Naive thymus-derived CD4-positive, alpha-beta T cell (primary cell): ENCODE results near the gene NPAS3. TPM values are rescaled to one million over a fixed set of nuclear protein-coding genes. Genes with fewer than 3 reads are reported as not detected.

Source experiments
- ATAC-seq: fragments of 150-1000 bp; cut with Tn5 transposase; 2 replicates; pipeline ENCODE4 v1.10.0; 2021; ENCODE audit warnings: mild to moderate bottlenecking, moderate library complexity
- CTCF ChIA-PET: fragments of 350-600 bp; sonication (Branson Sonifier 250); formaldehyde crosslinking; loops from one replicate; lab custom pipeline; 2021; ENCODE audit warnings: antibody characterized with exemption; lab: Charles Lee
- POLR2A ChIA-PET: fragments of 350-600 bp; sonication (Branson Sonifier 250); formaldehyde crosslinking; loops from one replicate; lab custom pipeline; 2021; ENCODE audit warnings: antibody characterized with exemption, inconsistent platforms; lab: Charles Lee
- DNase-seq, 9 donors: peaks; one replicate each; pipeline versions ENCODE4 v3.0.0 to v3.0.0-alpha.2; 2020 to 2022; ENCODE audit warnings: mixed read lengths in 1 of 9
- H3K27ac ChIP-seq: one replicate; pipeline ENCODE4 v1.7.0; 2013; ENCODE audit warnings: mild to moderate bottlenecking, low read depth, low read length, moderate library complexity
- H3K27me3 ChIP-seq, 2 donors: one replicate each; pipeline ENCODE4 v1.7.0; 2013; ENCODE audit warnings: low read length in 2 of 2, mild to moderate bottlenecking in 2 of 2, moderate library complexity in 2 of 2; ENCODE audit not compliant: control insufficient read depth in 2 of 2, insufficient read depth in 2 of 2
- H3K36me3 ChIP-seq, 3 experiments: 1 replicate in 2 of 3; 2 replicates in 1 of 3; pipeline ENCODE4 v1.7.0; 2013; ENCODE audit warnings: low read length in 3 of 3, mild to moderate bottlenecking in 3 of 3, moderate library complexity in 1 of 3; ENCODE audit not compliant: insufficient read depth in 3 of 3, control insufficient read depth in 2 of 3
- H3K4me1 ChIP-seq, 2 donors: one replicate each; pipeline ENCODE4 v1.7.0; 2013; ENCODE audit warnings: low read length in 2 of 2, mild to moderate bottlenecking in 2 of 2, moderate library complexity in 1 of 2; ENCODE audit not compliant: control insufficient read depth in 2 of 2, insufficient read depth in 2 of 2
- H3K4me3 ChIP-seq: 2 replicates; pipeline ENCODE4 v1.7.0; 2013; ENCODE audit warnings: mild to moderate bottlenecking, low read length
- H3K9me3 ChIP-seq, 3 experiments: 1 replicate in 2 of 3; 2 replicates in 1 of 3; pipeline ENCODE4 v1.7.0; 2013; ENCODE audit warnings: low read length in 3 of 3; ENCODE audit not compliant: control insufficient read depth in 2 of 3
- H3K27ac Mint-ChIP-seq, 9 donors: one replicate each; pipeline ENCODE4 v1.8.0; 2020 to 2022; ENCODE audit warnings: mixed read lengths in 9 of 9, mild to moderate bottlenecking in 8 of 9, moderate library complexity in 5 of 9, inconsistent platforms in 2 of 9
- H3K27me3 Mint-ChIP-seq, 5 donors: one replicate each; pipeline ENCODE4 v1.8.0; 2021 to 2022; ENCODE audit warnings: mixed read lengths in 5 of 5, mild to moderate bottlenecking in 1 of 5
- H3K36me3 Mint-ChIP-seq, 5 donors: one replicate each; pipeline ENCODE4 v1.8.0; 2020 to 2022; ENCODE audit warnings: mixed read lengths in 5 of 5, mild to moderate bottlenecking in 3 of 5, inconsistent platforms in 1 of 5
- H3K4me1 Mint-ChIP-seq, 7 donors: one replicate each; pipeline ENCODE4 v1.8.0; 2020 to 2022; ENCODE audit warnings: mixed read lengths in 7 of 7, mild to moderate bottlenecking in 3 of 7, inconsistent platforms in 1 of 7
- H3K4me3 Mint-ChIP-seq, 10 donors: one replicate each; pipeline ENCODE4 v1.8.0; 2020 to 2022; ENCODE audit warnings: mild to moderate bottlenecking in 10 of 10, mixed read lengths in 10 of 10, moderate library complexity in 6 of 10, inconsistent platforms in 2 of 10
- H3K9me3 Mint-ChIP-seq, 11 donors: one replicate each; pipeline ENCODE4 v1.8.0; 2020 to 2022; ENCODE audit warnings: mixed read lengths in 11 of 11, mild to moderate bottlenecking in 4 of 11, inconsistent platforms in 1 of 11, moderate library complexity in 1 of 11
- intact Hi-C, 2 donors: fragments of 100-400 bp; cut with micrococcal nuclease; formaldehyde crosslinking; loops; one replicate each; pipeline ENCODE4 v1.15.1; 2023
- polyA plus RNA-seq, 2 donors: library from polyadenylated mRNA; unstranded; fragments of 300-500 nt; fragmentation: Illumina TruSeq; gene quantifications; one replicate each; pipeline ENCODE4 v1.2.3, GENCODE V29; 2021
- total RNA-seq, 6 experiments: library from RNA in 5 of 6; stranded (reverse) in 5 of 6; gene quantifications; 1 replicate in 5 of 6; 2 replicates in 1 of 6; pipeline ENCODE4 v1.2.3 and lab custom pipeline; 2021 to 2026

NPAS3 gene
- total and polyA plus RNA-seq, 7 experiments from 2014 or later = not detected

DNA sequence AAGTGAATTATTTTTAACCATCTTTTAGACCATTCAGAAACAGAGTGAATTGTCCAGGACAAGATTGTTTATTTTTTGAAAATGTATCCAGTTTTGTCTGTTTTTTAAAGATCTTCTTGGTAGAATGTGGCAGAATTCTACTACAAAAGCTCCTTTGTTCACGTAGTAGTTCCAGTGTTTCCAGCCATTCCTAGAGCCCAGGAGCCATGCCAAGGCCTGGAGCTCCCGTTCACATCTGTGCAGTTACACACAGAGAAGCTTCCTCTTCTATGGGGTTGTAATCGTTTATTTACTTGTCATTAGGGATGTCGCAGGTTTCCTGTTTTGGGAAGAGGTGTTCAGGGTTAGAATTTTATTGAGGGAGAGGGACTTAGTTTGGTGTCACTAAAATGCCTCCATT is 409.8 kb downstream of the NPAS3 start:
- ATAC-seq (no peak), DNase-seq (no peak)
- POLR2A ChIA-PET = no interaction called here
- Mint-ChIP-seq H3K9me3 (peaks cover 0 to 7% (median 3%) of the 10 kb centered on the region in 11 donors), H3K4me1 (no peaks in the 10 kb centered on the region), H3K27me3 (peaks cover 0 to 4% (median 0%) of the 10 kb centered on the region in 5 donors), H3K4me3 (no peak overlapping the region), H3K27ac (no peak overlapping the region), H3K36me3 (no peaks in the 10 kb centered on the region)
- Histone ChIP-seq H3K9me3 (no peaks in the 10 kb centered on the region), H3K36me3 (no peaks in the 10 kb centered on the region), H3K4me1 (no peaks in the 10 kb centered on the region), H3K4me3 (no peak overlapping the region), H3K27ac (no peak overlapping the region), H3K27me3 (no peaks in the 10 kb centered on the region)
- CTCF ChIA-PET = no interaction called here
- intact Hi-C loops = no loop called here

DNA sequence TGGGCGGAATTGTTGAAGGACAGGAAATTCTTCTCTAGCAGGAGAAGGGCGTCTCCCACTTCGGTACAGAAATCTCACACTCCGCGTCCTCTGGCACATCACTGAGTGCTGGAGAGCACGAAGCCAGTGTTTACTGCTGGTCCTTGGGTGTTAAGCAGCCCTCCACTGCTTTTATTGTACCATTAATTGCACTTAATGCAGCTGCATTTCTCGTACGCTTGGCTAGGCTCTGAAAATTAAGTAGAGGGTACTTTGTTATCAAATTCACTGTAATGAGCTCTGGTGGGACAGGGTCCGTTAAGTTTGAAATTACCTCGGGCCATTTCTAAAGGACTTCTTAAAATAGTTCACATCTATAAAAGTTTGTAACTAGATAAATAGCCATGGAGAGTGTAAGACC is 411.2 kb downstream of the NPAS3 start:
- CTCF ChIA-PET = no interaction called here
- POLR2A ChIA-PET = no interaction called here
- DNase-seq (no peak), ATAC-seq (no peak)
- no peaks in the 10 kb centered on the region for H3K9me3 ChIP-seq
- H3K36me3 ChIP-seq = no peaks in the 10 kb centered on the region
- Mint-ChIP-seq H3K27ac (no peak overlapping the region), H3K4me3 (no peak overlapping the region), H3K36me3 (no peaks in the 10 kb centered on the region), H3K9me3 (peaks cover 0 to 8% (median 5%) of the 10 kb centered on the region in 11 donors), H3K27me3 (peaks cover 0 to 4% (median 0%) of the 10 kb centered on the region in 5 donors), H3K4me1 (no peaks in the 10 kb centered on the region)
- no peak overlapping the region for H3K27ac ChIP-seq
- intact Hi-C loops = no loop called here
- H3K27me3 ChIP-seq = no peaks in the 10 kb centered on the region
- no peak overlapping the region for H3K4me3 ChIP-seq
- H3K4me1 ChIP-seq = no peaks in the 10 kb centered on the region

DNA sequence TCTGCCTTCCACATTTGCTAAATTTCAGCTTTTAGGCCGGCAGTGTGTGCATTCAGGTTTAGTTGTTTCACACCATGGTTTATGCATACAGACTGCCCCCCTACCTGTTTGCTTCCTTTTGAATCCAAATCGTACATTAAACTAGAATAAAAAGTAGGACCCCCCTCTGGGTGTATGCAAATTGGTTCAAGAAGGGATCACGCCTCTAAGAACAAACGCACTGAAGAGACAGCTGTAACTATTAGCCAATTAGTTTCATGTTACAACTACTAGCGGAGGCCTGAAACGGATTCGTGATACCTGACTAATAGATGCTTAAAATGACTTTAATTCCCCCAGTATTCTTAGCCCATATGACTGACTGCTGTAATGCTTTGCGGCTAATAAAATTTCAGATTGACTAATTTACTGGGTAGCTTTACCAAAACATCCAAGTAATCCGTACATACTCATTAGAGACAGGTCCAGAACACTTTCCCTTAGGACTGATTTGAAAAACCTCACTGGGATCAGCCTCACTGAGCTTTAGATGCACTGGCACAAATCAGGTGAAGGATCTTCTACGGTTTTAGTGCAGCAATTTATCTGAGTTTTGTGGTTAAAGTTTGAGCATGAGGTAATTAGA is 411.8 kb downstream of the NPAS3 start:
- ChIA-PET POLR2A (no interaction called here), CTCF (no interaction called here)
- Histone ChIP-seq H3K4me3 (no peak overlapping the region), H3K36me3 (no peaks in the 10 kb centered on the region), H3K9me3 (no peaks in the 10 kb centered on the region), H3K27ac (no peak overlapping the region), H3K4me1 (no peaks in the 10 kb centered on the region), H3K27me3 (no peaks in the 10 kb centered on the region)
- no peaks in the 10 kb centered on the region for H3K4me1 Mint-ChIP-seq
- no peak overlapping the region for H3K27ac Mint-ChIP-seq
- no peaks in the 10 kb centered on the region for H3K36me3 Mint-ChIP-seq
- ATAC-seq = no peak
- intact Hi-C loops = no loop called here
- no peak overlapping the region for H3K4me3 Mint-ChIP-seq
- H3K9me3 Mint-ChIP-seq = peaks cover 0 to 10% (median 5%) of the 10 kb centered on the region in 11 donors
- DNase-seq = no peak
- peaks cover 0 to 4% (median 0%) of the 10 kb centered on the region in 5 donors for H3K27me3 Mint-ChIP-seq

DNA sequence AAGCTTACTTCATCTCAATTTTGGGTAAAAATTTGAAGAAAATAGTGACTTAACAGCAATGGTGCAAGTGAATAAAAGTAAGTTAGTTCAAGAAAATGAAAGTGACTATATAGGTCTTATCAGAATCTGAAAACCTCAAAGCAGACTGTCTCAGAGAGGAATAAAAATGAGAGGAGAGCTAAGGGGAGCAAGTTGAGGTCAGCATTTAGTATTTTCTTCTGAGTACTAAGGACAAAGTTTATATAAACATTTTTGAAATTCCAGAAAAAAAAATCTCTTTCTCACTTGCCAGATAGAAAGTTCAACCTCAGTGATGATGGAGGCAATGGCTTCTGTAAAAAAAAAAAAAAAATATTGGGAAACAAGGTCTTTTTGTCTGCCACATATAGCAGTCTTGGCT is 414.1 kb downstream of the NPAS3 start:
- ChIA-PET POLR2A (no interaction called here), CTCF (interaction anchor here (0.6 kb wide), 1 partner anchor 33 kb away, joined by 4 read pairs; no protein-coding TSS in a partner anchor)
- Histone ChIP-seq H3K27me3 (no peaks in the 10 kb centered on the region), H3K4me3 (no peak overlapping the region), H3K4me1 (no peaks in the 10 kb centered on the region), H3K9me3 (no peaks in the 10 kb centered on the region), H3K27ac (no peak overlapping the region), H3K36me3 (no peaks in the 10 kb centered on the region)
- DNase-seq = no peak
- H3K4me3 Mint-ChIP-seq = no peak overlapping the region
- peaks cover 0 to 4% (median 0%) of the 10 kb centered on the region in 5 donors for H3K27me3 Mint-ChIP-seq
- no peaks in the 10 kb centered on the region for H3K4me1 Mint-ChIP-seq
- intact Hi-C loops = no loop called here
- ATAC-seq = no peak
- no peaks in the 10 kb centered on the region for H3K36me3 Mint-ChIP-seq
- no peak overlapping the region for H3K27ac Mint-ChIP-seq
- peaks cover 0 to 13% (median 4%) of the 10 kb centered on the region in 11 donors for H3K9me3 Mint-ChIP-seq

DNA sequence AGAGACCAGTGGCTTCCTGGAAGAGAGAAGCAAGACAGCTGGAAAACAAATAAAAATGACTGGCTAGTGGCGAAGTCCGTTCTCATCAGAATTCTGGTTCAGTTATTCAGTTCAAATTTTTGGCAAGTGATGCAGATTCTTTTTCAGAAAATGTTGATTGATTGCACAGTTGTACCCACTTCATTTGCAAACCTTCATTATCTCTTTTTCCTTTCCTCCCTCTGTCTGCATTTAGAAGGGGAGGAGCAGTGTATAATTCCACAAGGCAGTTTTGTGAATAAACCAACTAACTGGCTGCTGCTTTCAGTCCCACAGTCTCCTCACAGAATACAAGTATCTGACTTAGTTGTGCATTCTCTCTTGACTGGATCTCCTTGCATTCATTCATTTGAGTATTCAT is 417.5 kb downstream of the NPAS3 start:
- no peaks in the 10 kb centered on the region for H3K36me3 Mint-ChIP-seq
- intact Hi-C loops = no loop called here
- no peak for ATAC-seq
- H3K27ac Mint-ChIP-seq = no peak overlapping the region
- no peak overlapping the region for H3K4me3 Mint-ChIP-seq
- Histone ChIP-seq H3K4me1 (no peaks in the 10 kb centered on the region), H3K4me3 (no peak overlapping the region), H3K27ac (no peak overlapping the region), H3K27me3 (no peaks in the 10 kb centered on the region), H3K36me3 (no peaks in the 10 kb centered on the region), H3K9me3 (no peaks in the 10 kb centered on the region)
- ChIA-PET POLR2A (no interaction called here), CTCF (no interaction called here)
- no peaks in the 10 kb centered on the region for H3K4me1 Mint-ChIP-seq
- peaks cover 0 to 5% (median 0%) of the 10 kb centered on the region in 5 donors for H3K27me3 Mint-ChIP-seq
- no peak for DNase-seq
- H3K9me3 Mint-ChIP-seq = peaks cover 0 to 13% (median 4%) of the 10 kb centered on the region in 11 donors

DNA sequence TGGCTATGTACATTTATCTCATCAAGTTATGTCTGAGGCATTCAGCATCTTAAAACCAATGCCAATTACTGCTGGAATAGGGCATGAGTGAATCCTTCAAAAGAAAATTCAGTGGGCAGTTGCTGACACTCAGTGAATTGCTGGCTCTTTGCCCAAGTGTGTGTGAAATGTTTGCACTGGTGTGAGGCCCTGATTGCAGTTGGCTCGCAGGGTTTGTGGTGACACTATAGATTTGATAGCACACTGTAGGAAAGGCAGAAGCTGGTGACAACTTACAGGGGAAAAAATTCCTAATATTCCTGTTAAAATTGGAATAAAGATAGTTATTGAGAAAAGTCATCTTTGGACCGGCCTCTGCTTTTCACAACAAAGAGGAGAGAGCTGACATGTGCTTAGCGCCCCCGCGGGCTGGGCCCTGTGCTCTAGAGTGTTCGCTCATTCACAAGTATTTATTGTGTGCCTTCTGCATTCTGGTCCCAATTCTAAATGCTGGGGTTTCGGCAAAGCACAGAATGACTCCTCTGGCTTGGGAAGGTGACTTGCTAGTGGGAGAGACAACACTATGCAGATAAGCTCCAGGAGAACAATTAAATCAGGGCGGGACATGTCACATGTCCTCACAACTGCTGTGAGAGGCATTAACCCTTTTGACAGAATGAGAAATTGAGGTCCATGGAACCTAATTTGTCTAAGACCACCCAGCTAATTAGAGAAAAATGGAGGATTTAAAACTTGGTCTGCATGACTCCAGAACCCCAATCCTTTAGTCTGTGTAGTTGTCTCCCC is 418.7 kb downstream of the NPAS3 start:
- DNase-seq (no peak), ATAC-seq (no peak)
- H3K4me3 ChIP-seq = no peak overlapping the region
- Mint-ChIP-seq H3K4me3 (no peak overlapping the region), H3K36me3 (no peaks in the 10 kb centered on the region), H3K4me1 (no peaks in the 10 kb centered on the region), H3K9me3 (peaks cover 0 to 13% (median 4%) of the 10 kb centered on the region in 11 donors), H3K27ac (no peak overlapping the region), H3K27me3 (peaks cover 0 to 9% (median 0%) of the 10 kb centered on the region in 5 donors)
- ChIA-PET CTCF (no interaction called here), POLR2A (no interaction called here)
- H3K27me3 ChIP-seq = no peaks in the 10 kb centered on the region
- H3K27ac ChIP-seq = no peak overlapping the region
- intact Hi-C loops = no loop called here
- H3K4me1 ChIP-seq = no peaks in the 10 kb centered on the region
- no peaks in the 10 kb centered on the region for H3K36me3 ChIP-seq
- no peaks in the 10 kb centered on the region for H3K9me3 ChIP-seq
